Glomerular visceral epithelial cell (primary cell): ENCODE results near the gene TMEM114.

Experiments
- DNase-seq: peaks from one replicate; pipeline ENCODE4 v3.0.0-alpha.2; 2016; ENCODE audit errors: extremely low spot score

The TMEM114 gene

DNA sequence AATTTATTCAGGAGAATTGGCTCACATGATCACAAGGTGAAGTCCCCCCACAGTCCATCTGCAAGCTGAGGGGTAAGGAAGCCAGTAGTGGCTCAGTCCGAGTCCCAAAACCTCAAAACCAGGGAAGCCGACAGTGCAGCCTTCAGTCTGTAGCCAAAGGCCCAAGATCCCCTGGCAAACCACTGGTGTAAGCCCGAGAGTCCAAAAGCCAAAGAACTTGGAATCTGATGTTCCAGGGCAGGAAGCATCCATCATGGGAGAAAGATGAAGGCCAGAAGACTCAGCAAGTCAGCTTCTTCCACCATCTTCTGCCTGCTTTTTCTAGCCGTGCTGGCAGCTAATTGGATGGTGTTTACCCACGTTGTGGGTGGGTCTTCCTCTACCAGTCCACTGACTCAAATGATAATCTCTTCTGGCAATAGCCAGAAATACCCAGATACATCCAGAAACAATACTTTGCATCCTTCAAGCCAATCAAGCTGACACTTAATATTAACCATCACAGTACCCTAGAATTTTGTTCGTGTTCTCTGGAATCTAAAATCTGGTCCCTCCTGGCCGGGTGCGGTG lies 40.4 kb downstream of the TMEM114 start:
- no peak for DNase-seq

DNA sequence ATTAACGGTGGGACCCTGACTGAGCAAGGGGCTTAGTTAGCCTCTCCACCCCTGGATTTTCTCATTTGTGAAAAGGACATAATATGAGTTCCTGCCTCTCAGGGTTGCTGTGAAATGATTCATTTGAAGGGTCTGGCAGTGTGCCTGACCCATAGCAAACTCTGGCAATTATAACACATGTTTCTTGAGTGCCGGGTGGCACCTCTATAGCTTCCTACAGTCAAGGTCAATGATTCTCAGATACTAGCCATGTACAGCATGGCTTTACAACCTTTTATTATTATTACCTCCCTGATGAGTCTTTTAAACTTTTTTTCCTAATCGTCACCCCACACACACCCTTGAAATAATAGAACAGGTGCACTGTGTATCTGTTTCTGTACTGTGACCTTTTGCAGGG lies 42.1 kb downstream of the TMEM114 start:
- no peak for DNase-seq

DNA sequence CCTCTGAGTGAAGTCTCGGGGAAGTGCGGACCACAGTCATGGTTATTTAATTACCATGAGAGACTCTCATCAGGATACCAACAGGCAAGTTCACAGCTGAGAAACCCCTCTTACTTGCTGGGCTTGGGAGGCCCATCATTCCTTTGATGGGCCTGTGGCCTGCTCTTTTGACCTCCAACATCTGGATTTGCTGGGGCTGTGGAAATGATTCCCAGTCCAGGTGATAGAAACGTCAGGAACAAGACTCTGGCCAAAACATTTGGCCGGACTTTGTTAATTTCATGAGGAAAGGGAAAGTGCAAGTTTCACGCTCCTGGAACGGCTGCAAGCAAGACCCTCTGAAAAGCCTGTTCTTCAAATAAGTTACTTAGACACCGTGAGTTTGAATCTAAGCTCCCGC lies 42.5 kb downstream of the TMEM114 start:
- no peak for DNase-seq

DNA sequence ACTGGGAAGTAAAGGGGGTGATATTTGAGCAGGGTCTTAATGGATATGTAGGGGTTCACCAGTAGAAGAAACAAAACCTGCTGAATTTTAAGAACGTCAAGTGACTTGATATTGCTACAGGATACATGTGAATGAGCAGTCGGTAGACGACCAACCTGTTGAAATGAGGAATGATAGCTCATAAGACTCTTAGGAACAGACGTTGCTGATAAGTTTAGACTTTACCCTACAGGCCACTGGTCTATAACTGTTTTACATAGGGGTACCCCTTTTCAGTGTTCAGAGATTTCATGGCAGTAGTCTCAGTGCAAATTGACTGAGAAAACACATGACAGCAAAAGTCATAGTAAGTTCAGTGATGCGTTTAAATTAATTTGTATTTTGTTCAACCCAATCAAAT lies 45.9 kb downstream of the TMEM114 start:
- DNase-seq, result no peak

DNA sequence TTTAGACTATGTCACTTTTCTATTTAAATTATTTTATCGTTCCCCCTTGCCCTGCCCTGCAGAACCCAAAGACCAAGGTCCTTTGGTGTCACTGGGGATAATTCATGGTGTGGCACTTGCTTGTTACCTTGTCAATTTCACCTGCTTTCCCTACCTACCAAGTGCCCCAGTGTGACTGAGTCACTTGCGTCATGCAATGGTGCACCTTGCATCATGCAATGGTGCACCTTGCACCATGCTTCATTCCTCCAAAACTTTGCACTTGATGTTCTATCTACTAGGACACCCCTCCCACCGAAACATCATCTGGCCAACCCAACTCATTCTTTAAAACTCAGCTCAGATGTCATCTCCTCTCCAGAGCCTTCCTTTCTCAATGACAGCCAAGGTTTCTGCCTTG lies 47.1 kb downstream of the TMEM114 start:
- no peak for DNase-seq

DNA sequence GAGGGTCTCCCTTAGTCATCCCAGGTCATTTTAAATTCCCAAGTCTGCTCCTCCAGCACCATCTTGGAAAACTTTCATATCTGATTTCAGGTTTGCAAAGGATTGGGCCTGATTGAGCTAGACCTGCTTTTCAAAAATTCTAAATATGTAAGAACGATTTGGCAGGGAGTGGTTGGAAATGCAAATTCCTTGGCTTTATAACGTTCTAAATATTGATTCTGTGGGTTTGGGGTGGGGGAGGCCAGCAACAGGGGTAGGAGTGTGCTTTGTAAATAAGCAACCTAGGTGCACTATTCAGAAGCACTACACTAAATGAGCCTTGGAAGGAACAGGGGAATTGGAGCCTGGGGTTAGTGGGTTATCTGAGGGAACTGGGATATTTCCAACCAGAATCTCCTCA lies 47.9 kb downstream of the TMEM114 start:
- DNase-seq, result no peak

DNA sequence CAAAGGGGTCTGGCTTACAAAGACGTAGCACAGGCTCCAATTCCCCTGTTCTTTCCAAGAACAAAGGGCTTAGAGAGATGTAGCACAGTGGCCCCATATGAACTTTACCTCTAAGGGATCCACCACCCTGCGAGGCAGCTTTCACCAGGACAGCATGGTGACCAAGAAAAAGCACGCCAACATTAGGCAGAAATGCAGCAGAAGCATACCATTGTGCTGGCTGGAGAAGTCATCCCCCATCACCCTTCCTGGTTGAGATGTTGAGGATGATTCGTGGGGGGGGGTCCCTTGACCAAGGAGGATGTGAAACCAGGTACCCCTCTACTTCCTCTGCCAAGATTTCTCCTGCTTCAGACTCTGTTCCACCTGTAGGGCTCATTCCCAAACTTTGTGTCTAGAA lies 48.4 kb downstream of the TMEM114 start:
- no peak for DNase-seq

DNA sequence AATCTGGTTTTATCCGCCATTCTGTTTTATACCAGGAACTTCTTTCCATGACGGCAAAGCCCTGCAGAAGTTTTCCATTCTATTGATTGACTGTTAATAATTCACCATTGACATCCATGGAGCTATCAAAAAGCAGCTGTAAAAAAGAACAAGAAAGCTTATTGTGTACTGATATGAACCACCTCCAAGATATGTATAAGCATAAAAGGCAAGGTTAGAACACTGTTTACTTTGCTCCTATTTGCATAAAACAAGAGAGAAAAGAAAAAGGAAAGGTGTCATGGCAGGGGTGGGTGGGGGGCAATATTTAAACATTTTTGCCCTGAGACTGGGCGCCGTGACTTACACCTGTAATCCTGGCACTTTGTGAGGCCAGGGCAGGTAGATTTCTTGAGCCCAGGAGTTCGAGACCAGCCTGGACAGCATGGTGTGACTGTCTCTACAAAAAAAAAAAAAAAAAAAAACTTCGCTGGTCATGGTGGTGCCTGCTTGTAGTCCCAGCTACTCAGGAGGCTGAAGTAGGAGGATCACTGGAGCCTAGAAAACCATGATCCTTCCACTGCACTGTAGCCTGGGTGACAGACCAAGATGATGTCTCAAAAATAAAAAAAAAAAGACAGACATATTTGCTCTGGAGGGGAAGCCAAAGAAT lies 52.5 kb downstream of the TMEM114 start:
- DNase-seq, result no peak

DNA sequence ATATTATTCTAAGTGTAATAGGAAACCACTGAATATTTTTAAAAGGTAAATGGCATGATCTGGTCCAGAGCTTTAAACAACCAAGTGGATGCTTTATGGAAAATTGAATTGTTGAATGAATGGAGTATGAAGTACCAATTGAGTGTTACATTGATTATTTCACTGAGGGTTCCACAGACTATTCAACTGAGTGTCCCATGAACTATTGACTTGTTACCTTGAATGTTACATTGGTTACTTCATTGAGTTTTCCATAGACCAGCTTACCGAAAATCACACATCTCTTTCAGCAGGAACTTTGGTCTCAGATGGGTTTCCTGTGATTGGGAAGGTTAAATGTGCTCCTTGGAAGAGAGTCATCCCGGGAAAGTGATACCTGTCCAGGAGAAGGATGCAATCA lies 56.8 kb downstream of the TMEM114 start:
- no peak for DNase-seq

DNA sequence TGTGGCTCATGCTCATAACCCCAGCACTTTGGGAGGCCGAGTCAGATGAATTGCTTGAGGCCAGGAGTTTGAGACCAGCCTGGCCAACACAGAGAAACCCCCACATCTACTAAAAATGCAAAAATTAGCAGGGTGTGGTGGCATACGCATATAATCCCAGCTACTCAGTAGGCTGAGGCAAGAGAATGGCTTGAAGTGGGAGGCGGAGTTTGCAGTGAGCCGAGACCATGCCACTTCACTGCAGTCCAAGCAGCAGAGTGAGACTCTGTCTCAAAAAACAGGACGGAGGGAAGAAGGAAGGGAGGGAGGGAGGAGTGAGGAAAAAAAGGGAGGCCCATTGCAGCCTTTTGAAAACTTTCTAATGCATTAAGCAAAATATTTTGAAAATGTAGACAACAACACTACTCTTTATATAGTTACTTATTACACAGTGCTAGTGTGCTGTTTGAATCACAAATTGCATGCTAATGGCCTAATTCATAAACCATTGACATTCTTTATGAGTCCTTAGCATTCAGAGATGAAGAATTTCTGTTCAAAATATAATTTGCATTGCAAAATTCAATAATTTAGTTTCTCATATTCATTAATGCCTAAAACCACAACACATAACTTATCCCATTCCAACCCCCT lies 59.4 kb downstream of the TMEM114 start:
- no peak for DNase-seq

DNA sequence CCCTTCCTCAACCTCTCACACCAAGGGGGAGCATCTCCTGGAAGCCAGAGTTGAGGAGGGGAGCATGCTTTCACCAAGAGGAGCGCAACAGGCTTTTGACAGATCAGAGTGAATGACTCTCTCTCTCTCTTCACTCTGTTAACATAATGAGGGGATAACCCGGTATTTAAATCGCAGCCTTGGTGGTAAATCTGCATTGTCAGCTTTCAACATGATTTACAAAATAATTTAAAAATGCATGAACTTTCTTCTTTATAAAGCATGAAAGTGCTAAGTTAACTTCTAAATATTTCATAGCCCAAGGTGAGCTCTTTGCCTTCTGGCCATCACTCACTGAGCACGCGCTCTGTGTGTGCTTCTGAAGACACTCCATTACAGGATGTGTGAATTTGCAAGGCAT lies 61.8 kb downstream of the TMEM114 start:
- DNase-seq, result no peak

DNA sequence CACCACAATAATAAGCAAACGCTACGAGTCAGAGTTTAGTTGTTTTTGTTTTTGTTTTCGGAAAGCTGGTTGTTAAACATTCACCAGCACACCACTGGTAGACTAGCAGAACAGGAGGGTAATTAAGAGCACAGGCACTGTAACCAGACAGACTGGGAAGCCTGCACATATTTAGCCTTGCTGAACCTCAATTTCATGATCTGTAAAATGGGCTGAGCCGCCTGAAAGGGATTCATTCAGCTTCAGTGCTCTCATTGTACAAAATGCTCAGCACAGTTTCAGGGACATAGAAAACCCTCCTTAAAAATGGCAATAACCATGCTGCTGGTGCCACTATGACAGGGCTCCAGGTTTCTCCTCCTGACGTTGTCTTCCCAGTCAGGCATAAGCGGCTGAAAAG lies 66.4 kb downstream of the TMEM114 start:
- no peak for DNase-seq

DNA sequence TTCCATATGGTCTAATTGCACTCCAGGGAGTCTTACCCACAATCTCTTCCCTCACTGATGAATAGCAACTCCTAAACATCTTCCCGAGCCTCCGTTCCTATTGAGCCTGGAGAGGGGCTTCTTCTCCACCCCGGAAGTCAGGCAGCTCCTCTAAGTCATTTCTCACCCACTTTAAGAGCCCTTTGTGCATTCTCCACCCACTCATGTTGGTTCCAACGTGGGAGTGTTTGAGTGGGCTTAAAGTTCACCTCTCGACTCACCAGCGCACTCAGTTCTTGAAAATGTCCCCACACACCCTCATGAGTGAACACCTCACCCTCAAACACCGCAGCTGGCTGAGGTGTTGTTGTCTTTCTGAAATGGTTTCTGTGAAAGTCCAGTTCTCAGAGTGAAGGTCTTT lies 67.6 kb downstream of the TMEM114 start:
- no peak for DNase-seq

DNA sequence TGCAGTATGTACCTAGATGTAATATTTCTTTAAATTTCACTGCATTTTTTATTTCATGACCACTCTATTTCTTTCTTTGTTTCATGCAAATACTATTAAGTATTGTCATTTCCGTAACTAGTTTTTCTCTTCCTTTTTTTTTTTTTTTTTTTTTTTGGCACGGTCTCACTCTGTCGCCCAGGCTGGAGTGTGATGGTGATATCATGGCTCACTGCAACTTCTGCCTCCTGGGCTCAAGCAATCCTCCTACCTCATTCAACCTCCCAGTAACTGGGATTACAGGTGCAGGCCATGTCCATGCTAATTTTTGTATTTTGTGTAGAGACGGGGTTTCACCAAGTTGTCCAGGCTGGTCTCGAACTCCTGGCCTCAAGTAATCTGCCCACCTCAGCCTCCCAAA lies 70.7 kb downstream of the TMEM114 start:
- DNase-seq, result no peak
